RPMI7951 (cell line): ENCODE data around the gene ZNF729. TPM values are rescaled to one million over a fixed set of nuclear protein-coding genes. Genes with fewer than 3 reads are reported as not detected.
"Not testable (repeated sequence)": the region's sequence is repeated elsewhere in the genome, so short reads cannot be mapped to it uniquely, and the experiment has no call there.

Experiments
- DNase-seq: peaks from one replicate; pipeline ENCODE4 v3.0.0-alpha.2; 2012; ENCODE audit warnings: low read depth
- total RNA-seq: library from RNA; depleted of rRNA; stranded (reverse); fragments of >200 nt; shearing (Covaris generic); gene quantifications from 2 replicates; pipeline ENCODE4 v1.2.3, GENCODE V29; 2014; rRNA removed

The ZNF729 gene
- not detected in 2 replicates for total RNA-seq

- DNase-seq: peak; percentile 18
Observed at GRCh38 chr19:22286151-22286810, at the start of gene ZNF729. Gene ZNF729 (plus strand): TSS chr19:22286441. CDS start chr19:22286526, 85 bp downstream.

- no peak for DNase-seq
Observed at GRCh38 chr19:22256856-22257255, 29.4 kb upstream of the ZNF729 start.

GRCh38 chr19:22257381-22257780, 28.9 kb upstream of the ZNF729 start:
- DNase-seq: no peak

- no peak for DNase-seq
Observed at GRCh38 chr19:22257916-22258315, 28.3 kb upstream of the ZNF729 start.

- DNase-seq: no peak
Observed at GRCh38 chr19:22260499-22260898, 25.7 kb upstream of the ZNF729 start.

- no peak for DNase-seq
Observed at GRCh38 chr19:22261596-22261995, 24.6 kb upstream of the ZNF729 start.

GRCh38 chr19:22263121-22263520, 23.1 kb upstream of the ZNF729 start:
- DNase-seq: no peak

GRCh38 chr19:22321554-22321953, 35.3 kb downstream of the ZNF729 start:
- DNase-seq: not testable (repeated sequence)

GRCh38 chr19:22326219-22326618, 40.0 kb downstream of the ZNF729 start:
- DNase-seq: no peak

- no peak for DNase-seq
Observed at GRCh38 chr19:22327321-22327720, 41.1 kb downstream of the ZNF729 start.

GRCh38 chr19:22331521-22331920, 45.3 kb downstream of the ZNF729 start:
- no peak for DNase-seq

GRCh38 chr19:22332924-22333323, 46.7 kb downstream of the ZNF729 start:
- peak; percentile 45 for DNase-seq

- DNase-seq: no peak
Observed at GRCh38 chr19:22335716-22336115, 49.5 kb downstream of the ZNF729 start.

- DNase-seq: no peak
Observed at GRCh38 chr19:22354665-22355064, 68.4 kb downstream of the ZNF729 start.

Other genes with a start within 250 kb of the ZNF729 start
- gene ZNF257, start 234.0 kb upstream of the ZNF729 start, total RNA-seq: 6.1 and 10.8 TPM in 2 replicates
- not detected in 2 replicates for gene ZNF676, start 89.5 kb upstream of the ZNF729 start, total RNA-seq
- gene ZNF98, start 135.9 kb downstream of the ZNF729 start, total RNA-seq: 0.60 and 1.1 TPM in 2 replicates